ENCODE measurements around the gene THAP8. TPM values are rescaled to one million over a fixed set of nuclear protein-coding genes. Genes with fewer than 3 reads are reported as not detected.

The THAP8 gene
- total and polyA plus RNA-seq, 2 donors (not counting 3 experiments of a cell fraction or from before 2014, with no cell fraction given) = 2.9 to 6.6 TPM

DNA sequence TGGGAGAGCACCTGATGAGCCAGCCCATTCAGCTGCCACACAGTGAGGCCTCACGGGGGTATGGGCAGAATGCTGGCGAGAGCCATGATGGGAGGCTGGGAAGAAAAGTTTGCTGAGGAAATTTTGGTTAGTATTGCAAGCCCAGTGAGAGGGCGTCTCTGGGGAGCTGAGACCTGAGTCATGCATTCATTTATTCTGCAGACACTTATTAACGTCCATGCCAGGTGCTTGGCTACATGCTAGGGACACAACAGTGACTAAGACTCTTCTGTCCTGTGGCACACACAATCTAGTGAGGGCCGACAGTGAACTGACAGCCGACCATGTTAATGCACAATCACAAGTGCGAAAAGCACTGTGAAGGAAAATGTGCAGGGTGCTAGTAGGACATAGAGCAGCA is 27.8 kb upstream of the THAP8 start:
- Histone ChIP-seq H3K27ac (ENCODE audit: insufficient read depth, low read depth, low read length) (no peak overlapping the region), H3K4me3 (replicated peaks in 1 of 3; ENCODE audit: insufficient read depth in 1 of 3, low read depth in 1 of 3, low read length in 3 of 3) (no peak overlapping the region), H3K79me2 (ENCODE audit: control insufficient read depth, insufficient read depth, low read length) (no peaks in the 10 kb centered on the region), H3K9me1 (replicated peaks; ENCODE audit: control insufficient read depth, extremely low read depth, insufficient read depth, low read length) (no peaks in the 10 kb centered on the region), H2AFZ (ENCODE audit: low read depth, low read length) (no peak overlapping the region), H3K4me2 (ENCODE audit: insufficient read depth, low read length) (no peak overlapping the region), H3K27me3 (ENCODE audit: control insufficient read depth in 2 of 2, insufficient read depth in 2 of 2, low read length in 2 of 2) (no peaks in the 10 kb centered on the region), H4K20me1 (replicated peaks; ENCODE audit: control insufficient read depth, extremely low read depth, insufficient read depth, low read length) (no peaks in the 10 kb centered on the region), H3K9me3 (replicated peaks; ENCODE audit: control insufficient read depth, insufficient read depth, low read length) (no peaks in the 10 kb centered on the region), H3K4me1 (ENCODE audit: control insufficient read depth, extremely low read depth, insufficient read depth, low read length) (no peaks in the 10 kb centered on the region), H3K9ac (replicated peaks; ENCODE audit: extremely low read depth, insufficient read depth, low read length) (no peak overlapping the region), H3K36me3 (ENCODE audit: control insufficient read depth in 2 of 2, extremely low read depth in 1 of 2, insufficient read depth in 2 of 2, low read length in 2 of 2) (peaks cover 7 to 11% of the 10 kb centered on the region in 2 experiments)
- no TSS peak for BruUV-seq (replicated peaks)
- TF ChIP-seq EZH2 (IDR thresholded peaks at IDR 0.05; ENCODE audit: borderline replicate concordance, low read depth, low read length, severe bottlenecking) (no peak), CTCF (IDR thresholded peaks at IDR 0.05; ENCODE audit: extremely low read depth in 1 of 2, insufficient read depth in 1 of 2, low read depth in 1 of 2, low read length in 2 of 2) (no peak), JUN (IDR thresholded peaks at IDR 0.05; ENCODE audit: borderline replicate concordance, insufficient read depth, insufficient read length, low read depth) (no peak)
- FAIRE-seq = no peak
- intact Hi-C loops (cut with micrococcal nuclease) (no loop called here), dilution Hi-C loops (cut with MboI; ENCODE audit: extremely low pct_ligation_motif_present, low sequenced_read_pairs) (no loop called here)
- DNase-seq (ENCODE audit: low read depth, low spot score) = no peak
- POLR2A ChIA-PET = no interaction called here
- CTCF ChIA-PET = interaction anchor here (2.0 kb wide), 1 partner anchor 11 kb away, joined by 7 read pairs; no protein-coding TSS in a partner anchor

GRCh38 chr19:36081385-36081784 is 27.3 kb upstream of the THAP8 start:
- no peak overlapping the region for H3K27ac ChIP-seq (ENCODE audit: insufficient read depth, low read depth, low read length)
- H4K20me1 ChIP-seq (replicated peaks; ENCODE audit: control insufficient read depth, extremely low read depth, insufficient read depth, low read length) = no peaks in the 10 kb centered on the region
- no peaks in the 10 kb centered on the region for H3K27me3 ChIP-seq (ENCODE audit: control insufficient read depth in 2 of 2, insufficient read depth in 2 of 2, low read length in 2 of 2)
- POLR2A ChIA-PET = no interaction called here
- FAIRE-seq (no peak), DNase-seq (ENCODE audit: low read depth, low spot score) (no peak)
- no peaks in the 10 kb centered on the region for H3K4me1 ChIP-seq (ENCODE audit: control insufficient read depth, extremely low read depth, insufficient read depth, low read length)
- no TSS peak for BruUV-seq (replicated peaks)
- H3K4me3 ChIP-seq (replicated peaks in 1 of 3; ENCODE audit: insufficient read depth in 1 of 3, low read depth in 1 of 3, low read length in 3 of 3) = no peak overlapping the region
- intact Hi-C loops (cut with micrococcal nuclease) (no loop called here), dilution Hi-C loops (cut with MboI; ENCODE audit: extremely low pct_ligation_motif_present, low sequenced_read_pairs) (no loop called here)
- H3K79me2 ChIP-seq (ENCODE audit: control insufficient read depth, insufficient read depth, low read length) = no peaks in the 10 kb centered on the region
- H3K9ac ChIP-seq (replicated peaks; ENCODE audit: extremely low read depth, insufficient read depth, low read length) = no peak overlapping the region
- peaks cover 7 to 11% of the 10 kb centered on the region in 2 experiments for H3K36me3 ChIP-seq (ENCODE audit: control insufficient read depth in 2 of 2, extremely low read depth in 1 of 2, insufficient read depth in 2 of 2, low read length in 2 of 2)
- no peak overlapping the region for H2AFZ ChIP-seq (ENCODE audit: low read depth, low read length)
- H3K9me1 ChIP-seq (replicated peaks; ENCODE audit: control insufficient read depth, extremely low read depth, insufficient read depth, low read length) = no peaks in the 10 kb centered on the region
- CTCF ChIA-PET = no interaction called here
- no peak overlapping the region for H3K4me2 ChIP-seq (ENCODE audit: insufficient read depth, low read length)
- H3K9me3 ChIP-seq (replicated peaks; ENCODE audit: control insufficient read depth, insufficient read depth, low read length) = no peaks in the 10 kb centered on the region
- TF ChIP-seq FOS (IDR thresholded peaks at IDR 0.05; ENCODE audit: borderline replicate concordance, insufficient read depth, low read length) (no peak), CTCF (IDR thresholded peaks at IDR 0.05; ENCODE audit: extremely low read depth in 1 of 2, insufficient read depth in 1 of 2, low read depth in 1 of 2, low read length in 2 of 2) (no peak), POLR2A (IDR thresholded peaks at IDR 0.05; ENCODE audit: low read depth, low read length) (no peak), GATA2 (IDR thresholded peaks at IDR 0.05; ENCODE audit: insufficient read depth, insufficient read length, low read depth, low read length) (no peak), EZH2 (IDR thresholded peaks at IDR 0.05; ENCODE audit: borderline replicate concordance, low read depth, low read length, severe bottlenecking) (no peak), JUN (IDR thresholded peaks at IDR 0.05; ENCODE audit: borderline replicate concordance, insufficient read depth, insufficient read length, low read depth) (no peak), MYC (IDR thresholded peaks at IDR 0.05; ENCODE audit: low read depth, low read length) (no peak), POLR2AphosphoS5 (IDR thresholded peaks at IDR 0.05; ENCODE audit: insufficient read depth, low read depth, low read length) (no peak)
- TF ChIP-seq, protein P1, sequence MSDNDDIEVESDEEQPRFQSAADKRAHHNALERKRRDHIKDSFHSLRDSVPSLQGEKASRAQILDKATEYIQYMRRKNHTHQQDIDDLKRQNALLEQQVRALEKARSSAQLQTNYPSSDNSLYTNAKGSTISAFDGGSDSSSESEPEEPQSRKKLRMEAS (IDR thresholded peaks at IDR 0.05; ENCODE audit: insufficient read depth, insufficient read length) = no peak
